AG04450 (cell line): Measurements from ENCODE around the gene CLOCK. TPM values are rescaled to one million over a fixed set of nuclear protein-coding genes. Genes with fewer than 3 reads are reported as not detected.

Source experiments
- CTCF ChIA-PET: fragments of 300-600, 350-600 bp; formaldehyde crosslinking; extraction: SDS; loops from one replicate; lab custom pipeline; 2022; ENCODE audit warnings: antibody characterized with exemption, inconsistent platforms; lab: Charles Lee
- POLR2A ChIA-PET: fragments of 350-600 bp; formaldehyde crosslinking; extraction: SDS; loops from one replicate; lab custom pipeline; 2021; ENCODE audit warnings: antibody characterized with exemption, inconsistent platforms; lab: Yijun Ruan, JAX
- DNase-seq: peaks from one replicate; pipeline ENCODE4 v3.0.0-alpha.2; 2011; ENCODE audit warnings: low read depth, low spot score
- H3K27ac ChIP-seq: one replicate; pipeline ENCODE4 v1.5.1; 2012; ENCODE audit warnings: low read depth, low read length, control low read depth
- H3K27me3 ChIP-seq: one replicate; pipeline ENCODE4 v1.6.0; 2012; ENCODE audit warnings: low read length; ENCODE audit not compliant: control insufficient read depth, insufficient read depth
- H3K4me3 ChIP-seq: 2 replicates; pipeline ENCODE4 v1.5.1; 2011; ENCODE audit warnings: mild to moderate bottlenecking, low read depth, low read length, control low read depth
- H3K9me3 ChIP-seq: 2 replicates; pipeline ENCODE4 v1.5.1; 2012; ENCODE audit warnings: low read length; ENCODE audit not compliant: control insufficient read depth, insufficient read depth
- polyA plus RNA-seq: library from polyadenylated mRNA; depleted of rRNA; stranded (reverse); fragments of >200 nt; gene quantifications from 2 replicates; pipeline ENCODE4 v1.2.3, GENCODE V29; 2011
- TF ChIP-seq, protein P1 (sequence below): IDR thresholded peaks from 2 replicates; pipeline ENCODE4 v1.5.1; 2011; ENCODE audit warnings: low read depth, low read length, control low read depth, inconsistent platforms

The CLOCK gene
- polyA plus RNA-seq, 1 experiment: 18.8 TPM

DNA sequence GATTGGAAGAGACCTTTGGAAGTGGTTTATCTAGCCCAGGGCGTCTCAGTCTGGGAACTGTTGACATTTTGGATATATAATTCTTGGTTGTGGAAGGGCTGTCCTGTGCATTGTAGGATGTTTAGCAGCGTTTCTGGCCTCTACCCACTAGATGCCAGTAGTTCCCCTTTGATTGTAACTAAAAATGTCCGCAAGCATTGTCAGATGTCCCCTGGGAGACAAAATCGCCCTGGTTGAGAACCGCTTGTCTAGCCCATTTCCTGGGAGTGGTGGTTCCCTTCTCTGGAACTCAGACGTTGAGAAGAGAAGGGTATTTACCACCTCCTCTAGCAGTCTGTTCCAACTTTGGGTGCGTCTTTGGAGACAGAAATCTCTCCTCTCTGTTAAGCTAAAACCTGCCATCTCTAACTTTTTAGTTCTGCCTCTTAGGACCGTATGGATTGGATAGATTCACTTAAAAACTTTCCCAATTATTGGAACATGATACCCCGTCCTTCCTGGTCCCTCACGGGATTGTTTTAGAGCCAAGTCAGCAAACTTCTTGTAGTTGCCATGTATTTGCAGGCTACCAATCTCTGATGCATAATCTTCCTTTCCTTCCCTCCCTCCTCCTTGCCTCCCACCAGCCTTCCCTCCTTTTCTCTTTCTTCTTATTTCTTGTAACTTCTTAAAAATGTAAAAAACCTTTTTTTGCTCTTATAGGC, 137.1 kb downstream of the CLOCK start:
- H3K9me3 ChIP-seq: no peaks in the 10 kb centered on the region
- TF ChIP-seq, protein P1, sequence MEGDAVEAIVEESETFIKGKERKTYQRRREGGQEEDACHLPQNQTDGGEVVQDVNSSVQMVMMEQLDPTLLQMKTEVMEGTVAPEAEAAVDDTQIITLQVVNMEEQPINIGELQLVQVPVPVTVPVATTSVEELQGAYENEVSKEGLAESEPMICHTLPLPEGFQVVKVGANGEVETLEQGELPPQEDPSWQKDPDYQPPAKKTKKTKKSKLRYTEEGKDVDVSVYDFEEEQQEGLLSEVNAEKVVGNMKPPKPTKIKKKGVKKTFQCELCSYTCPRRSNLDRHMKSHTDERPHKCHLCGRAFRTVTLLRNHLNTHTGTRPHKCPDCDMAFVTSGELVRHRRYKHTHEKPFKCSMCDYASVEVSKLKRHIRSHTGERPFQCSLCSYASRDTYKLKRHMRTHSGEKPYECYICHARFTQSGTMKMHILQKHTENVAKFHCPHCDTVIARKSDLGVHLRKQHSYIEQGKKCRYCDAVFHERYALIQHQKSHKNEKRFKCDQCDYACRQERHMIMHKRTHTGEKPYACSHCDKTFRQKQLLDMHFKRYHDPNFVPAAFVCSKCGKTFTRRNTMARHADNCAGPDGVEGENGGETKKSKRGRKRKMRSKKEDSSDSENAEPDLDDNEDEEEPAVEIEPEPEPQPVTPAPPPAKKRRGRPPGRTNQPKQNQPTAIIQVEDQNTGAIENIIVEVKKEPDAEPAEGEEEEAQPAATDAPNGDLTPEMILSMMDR: no peak
- H3K4me3 ChIP-seq: no peak overlapping the region
- H3K27me3 ChIP-seq: no peaks in the 10 kb centered on the region
- ChIA-PET POLR2A (interaction anchor here (0.6 kb wide), 1 partner anchor 10 kb away, joined by 3 read pairs; no protein-coding TSS in a partner anchor), CTCF (interaction anchor here (0.5 to 3.4 kb wide), 10 partner anchors 11 to 145 kb away, joined by 3 to 13 read pairs (median 4); partner anchors contain the start of genes SRD5A3 and TMEM165)
- no peak for DNase-seq
- no peak overlapping the region for H3K27ac ChIP-seq

DNA sequence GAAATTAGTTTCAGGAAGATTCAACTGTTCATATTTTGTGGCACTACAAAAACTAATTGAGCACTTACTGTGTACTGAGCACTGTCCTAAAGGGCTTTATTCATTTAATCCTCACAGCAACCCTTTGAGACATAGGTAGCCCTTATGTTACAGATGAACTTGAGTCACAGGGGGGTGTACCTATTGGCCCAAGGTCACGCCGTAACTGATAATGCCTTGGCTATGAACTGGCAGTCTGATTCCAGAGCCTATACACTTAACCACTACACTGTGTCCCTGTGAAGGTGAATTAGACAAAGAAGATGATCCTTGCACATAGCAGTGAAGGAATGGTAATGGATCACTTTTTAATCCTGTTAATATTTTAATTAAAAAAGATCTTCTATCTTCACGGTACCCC, 138.9 kb downstream of the CLOCK start:
- ChIA-PET POLR2A (interaction anchor here (1.2 to 1.5 kb wide), 2 partner anchors 9 to 12 kb away, joined by 3 to 4 read pairs; partner anchors contain the start of gene TMEM165), CTCF (no interaction called here)
- Histone ChIP-seq H3K4me3 (no peak overlapping the region), H3K9me3 (no peaks in the 10 kb centered on the region), H3K27me3 (no peaks in the 10 kb centered on the region), H3K27ac (no peak overlapping the region)
- DNase-seq: no peak
- TF ChIP-seq, protein P1: no peak

- H3K4me3 ChIP-seq: no peak overlapping the region
- H3K27me3 ChIP-seq: no peaks in the 10 kb centered on the region
- POLR2A ChIA-PET: interaction anchor here (1.2 kb wide), 1 partner anchor 12 kb away, joined by 3 read pairs; the partner anchor contains the start of gene TMEM165
- CTCF ChIA-PET: no interaction called here
- no peak for DNase-seq
- TF ChIP-seq, protein P1: no peak
- H3K9me3 ChIP-seq: no peaks in the 10 kb centered on the region
- H3K27ac ChIP-seq: no peak overlapping the region
Observed at GRCh38 chr4:55407119-55407518, 139.6 kb downstream of the CLOCK start.

- ChIA-PET POLR2A (no interaction called here), CTCF (interaction anchor here (1.1 kb wide), 1 partner anchor 61 kb away, joined by 3 read pairs; the partner anchor contains the start of gene SRD5A3)
- Histone ChIP-seq H3K27me3 (no peaks in the 10 kb centered on the region), H3K27ac (no peak overlapping the region), H3K4me3 (no peak overlapping the region), H3K9me3 (no peaks in the 10 kb centered on the region)
- DNase-seq: no peak
- TF ChIP-seq, protein P1: no peak
Observed at GRCh38 chr4:55406545-55406944, 140.2 kb downstream of the CLOCK start.

- no peak overlapping the region for H3K4me3 ChIP-seq
- no peak for DNase-seq
- POLR2A ChIA-PET: no interaction called here
- H3K27me3 ChIP-seq: no peaks in the 10 kb centered on the region
- H3K27ac ChIP-seq: no peak overlapping the region
- H3K9me3 ChIP-seq: no peaks in the 10 kb centered on the region
- CTCF ChIA-PET: no interaction called here
- TF ChIP-seq, protein P1: no peak
Observed at GRCh38 chr4:55405073-55405472, 141.6 kb downstream of the CLOCK start.
